PFSK-1 (cell line): ENCODE measurements around the gene KCNIP3.

ENCODE experiments used
- FOXP2 ChIP-seq: optimal IDR thresholded peaks from 2 replicates; pipeline ENCODE3; 2011; ENCODE audit warnings: borderline replicate concordance, control low read depth, inconsistent platforms; ENCODE audit not compliant: insufficient read depth; ENCODE audit errors: extremely low read length, extremely low read depth
- POLR2AphosphoS5 ChIP-seq: IDR thresholded peaks from 2 replicates; pipeline ENCODE4 v1.6.1; 2012; ENCODE audit warnings: low read depth, mild to moderate bottlenecking, control low read depth, low read length, moderate library complexity
- REST ChIP-seq, 2 experiments: IDR thresholded peaks; 2 replicates each; pipeline versions ENCODE4 v1.6.1 to v1.8.0; 2011 to 2012; ENCODE audit warnings: low read depth in 2 of 2, low read length in 2 of 2, control low read depth in 1 of 2, inconsistent platforms in 1 of 2, mild to moderate bottlenecking in 1 of 2, moderate library complexity in 1 of 2; ENCODE audit not compliant: insufficient read depth in 1 of 2
- SIN3A ChIP-seq: IDR thresholded peaks from 2 replicates; pipeline ENCODE4 v1.6.1; 2012; ENCODE audit warnings: mild to moderate bottlenecking, low read length, moderate library complexity, borderline replicate concordance; ENCODE audit not compliant: insufficient read depth
- TAF1 ChIP-seq: IDR thresholded peaks from 2 replicates; pipeline ENCODE4 v1.6.1; 2012; ENCODE audit warnings: low read length, control low read depth, borderline replicate concordance; ENCODE audit not compliant: insufficient read depth

The KCNIP3 gene

GRCh38 chr2:95384854-95385569, 87.9 kb downstream of the KCNIP3 start:
- no peak for TF ChIP-seq TAF1
- TF ChIP-seq REST (IDR thresholded peaks at IDR 0.05; ENCODE audit: insufficient read depth in 1 of 2, low read depth in 2 of 2, low read length in 2 of 2): no peak
- TF ChIP-seq SIN3A: no peak
- TF ChIP-seq POLR2AphosphoS5: no peak
- TF ChIP-seq FOXP2: no peak

DNA sequence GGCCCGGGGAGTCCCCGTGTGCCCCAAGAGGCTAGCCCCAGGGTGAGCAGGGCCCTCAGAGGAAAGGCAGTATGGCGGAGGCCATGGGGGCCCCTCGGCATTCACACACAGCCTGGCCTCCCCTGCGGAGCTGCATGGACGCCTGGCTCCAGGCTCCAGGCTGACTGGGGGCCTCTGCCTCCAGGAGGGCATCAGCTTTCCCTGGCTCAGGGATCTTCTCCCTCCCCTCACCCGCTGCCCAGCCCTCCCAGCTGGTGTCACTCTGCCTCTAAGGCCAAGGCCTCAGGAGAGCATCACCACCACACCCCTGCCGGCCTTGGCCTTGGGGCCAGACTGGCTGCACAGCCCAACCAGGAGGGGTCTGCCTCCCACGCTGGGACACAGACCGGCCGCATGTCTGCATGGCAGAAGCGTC, 88.4 kb downstream of the KCNIP3 start:
- TF ChIP-seq SIN3A (no peak), POLR2AphosphoS5 (no peak), FOXP2 (no peak), TAF1 (no peak), REST (IDR thresholded peaks at IDR 0.05; ENCODE audit: insufficient read depth in 1 of 2, low read depth in 2 of 2, low read length in 2 of 2) (no peak)

GRCh38 chr2:95386031-95386430, 88.9 kb downstream of the KCNIP3 start:
- TF ChIP-seq TAF1: no peak
- no peak for TF ChIP-seq REST (IDR thresholded peaks at IDR 0.05; ENCODE audit: insufficient read depth in 1 of 2, low read depth in 2 of 2, low read length in 2 of 2)
- TF ChIP-seq FOXP2: no peak
- TF ChIP-seq SIN3A: no peak
- TF ChIP-seq POLR2AphosphoS5: no peak

- TF ChIP-seq FOXP2 (no peak), POLR2AphosphoS5 (no peak), TAF1 (no peak), SIN3A (no peak), REST (IDR thresholded peaks at IDR 0.05; ENCODE audit: insufficient read depth in 1 of 2, low read depth in 2 of 2, low read length in 2 of 2) (no peak)
Observed at GRCh38 chr2:95387358-95387757, 90.2 kb downstream of the KCNIP3 start.

DNA sequence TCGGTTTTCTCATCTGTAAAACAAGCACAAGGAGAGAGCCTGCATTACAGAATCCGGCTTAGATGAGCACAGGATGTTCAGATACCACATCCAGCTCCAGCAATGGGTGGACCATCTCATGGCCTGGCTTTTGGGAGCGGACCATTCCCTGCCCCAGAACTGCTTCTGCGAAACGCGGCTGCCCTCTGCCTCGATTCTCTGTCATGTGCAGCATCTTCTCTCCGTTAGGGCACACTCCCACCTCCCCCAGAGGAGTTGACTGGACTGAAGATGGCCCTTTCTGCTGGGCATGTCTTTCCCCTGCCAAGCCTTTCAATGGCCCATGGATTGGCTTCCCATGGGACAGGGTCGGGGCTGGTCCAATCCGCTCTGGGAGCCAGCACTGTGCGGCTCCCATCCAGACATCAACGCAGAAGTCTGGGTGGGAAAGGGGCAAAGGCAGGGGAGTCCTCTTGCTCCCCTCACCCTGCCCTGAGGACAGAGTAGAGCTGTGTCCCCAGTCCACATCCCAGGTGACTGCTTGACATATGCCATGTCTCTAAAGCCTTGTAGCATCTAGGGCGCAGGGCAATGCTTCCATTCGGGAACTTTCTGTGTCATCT, 91.0 kb downstream of the KCNIP3 start:
- no peak for TF ChIP-seq SIN3A
- no peak for TF ChIP-seq FOXP2
- no peak for TF ChIP-seq TAF1
- no peak for TF ChIP-seq POLR2AphosphoS5
- TF ChIP-seq REST (IDR thresholded peaks at IDR 0.05; ENCODE audit: insufficient read depth in 1 of 2, low read depth in 2 of 2, low read length in 2 of 2): no peak
